Stimulated activated CD4-positive, alpha-beta T cell treated with anti-CD3 and anti-CD28 coated beads, TNF-alpha, amount 100 ng/mL, for 48 hours (primary cell): ENCODE data around the gene COQ9.
"Not testable (repeated sequence)": the region's sequence is repeated elsewhere in the genome, so short reads cannot be mapped to it uniquely, and the experiment has no call there.

ENCODE experiments used
- DNase-seq, 3 donors: peaks; one replicate each; pipeline ENCODE4 v3.0.0-alpha.2; 2020; ENCODE audit warnings: low read depth in 3 of 3

Gene COQ9, protein sequence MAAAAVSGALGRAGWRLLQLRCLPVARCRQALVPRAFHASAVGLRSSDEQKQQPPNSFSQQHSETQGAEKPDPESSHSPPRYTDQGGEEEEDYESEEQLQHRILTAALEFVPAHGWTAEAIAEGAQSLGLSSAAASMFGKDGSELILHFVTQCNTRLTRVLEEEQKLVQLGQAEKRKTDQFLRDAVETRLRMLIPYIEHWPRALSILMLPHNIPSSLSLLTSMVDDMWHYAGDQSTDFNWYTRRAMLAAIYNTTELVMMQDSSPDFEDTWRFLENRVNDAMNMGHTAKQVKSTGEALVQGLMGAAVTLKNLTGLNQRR

GRCh38 chr16:57447186-57447962 is at the start of gene COQ9, which contains the start of gene CIAPIN1:
Gene COQ9, plus strand, starts transcription at chr16:57447479. Its CDS starts 27 bp downstream, at chr16:57447506.
Gene CIAPIN1, minus strand, starts transcription at chr16:57447385. Its CDS starts 6,457 bp downstream, at chr16:57440928.
- peak; percentile 86 to 90 (median 89) for DNase-seq

- DNase-seq: not testable (repeated sequence)
Observed at GRCh38 chr16:57397493-57397892, 49.8 kb upstream of the COQ9 start.

- DNase-seq: no peak
Observed at GRCh38 chr16:57401943-57402640, 45.2 kb upstream of the COQ9 start.

DNA sequence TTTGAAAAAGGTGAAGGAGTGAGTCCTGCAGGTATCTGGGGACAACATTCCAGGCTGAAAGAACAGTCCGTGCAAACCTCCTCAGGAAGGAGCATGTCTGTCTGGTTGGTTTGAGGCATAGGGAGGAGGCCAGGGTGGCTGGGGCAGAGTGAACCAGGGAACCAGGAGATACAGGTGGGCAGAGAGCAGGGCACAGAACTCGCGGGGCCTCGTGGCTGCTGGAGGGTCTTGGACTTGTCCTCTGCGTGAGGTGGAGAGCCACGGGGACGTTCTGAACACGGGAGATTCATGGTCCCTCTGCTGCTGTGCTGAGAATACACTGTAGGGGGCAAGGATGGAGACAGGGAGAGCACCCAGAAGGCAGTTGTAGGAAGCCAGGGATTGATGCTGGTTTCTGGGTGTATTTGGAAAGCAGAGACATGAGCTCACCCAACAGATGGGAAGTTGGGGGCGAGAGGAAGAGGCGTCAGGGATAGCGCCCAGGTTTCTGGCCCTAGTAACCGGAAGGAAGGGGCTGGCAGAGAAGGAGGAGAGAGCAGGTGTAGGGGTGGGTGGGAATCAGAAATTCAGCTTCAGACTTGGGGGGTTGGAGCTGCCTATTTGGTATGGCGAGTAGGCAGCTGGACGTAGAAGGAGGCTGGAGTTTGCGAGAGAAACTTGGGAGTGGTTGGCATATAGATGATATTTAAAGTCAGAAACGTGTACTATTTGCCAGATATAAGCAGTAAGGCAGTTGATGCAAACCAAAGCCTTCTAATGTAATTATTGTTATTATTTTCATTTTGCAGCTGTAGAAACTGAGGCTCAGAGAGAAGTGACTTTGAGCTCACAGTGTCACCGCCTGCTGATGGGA is 43.1 kb upstream of the COQ9 start, which contains the start of gene CCL17:
CCL17 (plus strand) TSS at position 803 of the 853 bp plus-strand sequence. CDS start 9,166 bp downstream, outside the sequence.
- DNase-seq: no peak

- DNase-seq: no peak
Observed at GRCh38 chr16:57405097-57405496, 42.2 kb upstream of the COQ9 start.

GRCh38 chr16:57406881-57407280 is 40.4 kb upstream of the COQ9 start:
- DNase-seq: no peak

- no peak for DNase-seq
Observed at GRCh38 chr16:57407521-57408353, 39.5 kb upstream of the COQ9 start.

DNA sequence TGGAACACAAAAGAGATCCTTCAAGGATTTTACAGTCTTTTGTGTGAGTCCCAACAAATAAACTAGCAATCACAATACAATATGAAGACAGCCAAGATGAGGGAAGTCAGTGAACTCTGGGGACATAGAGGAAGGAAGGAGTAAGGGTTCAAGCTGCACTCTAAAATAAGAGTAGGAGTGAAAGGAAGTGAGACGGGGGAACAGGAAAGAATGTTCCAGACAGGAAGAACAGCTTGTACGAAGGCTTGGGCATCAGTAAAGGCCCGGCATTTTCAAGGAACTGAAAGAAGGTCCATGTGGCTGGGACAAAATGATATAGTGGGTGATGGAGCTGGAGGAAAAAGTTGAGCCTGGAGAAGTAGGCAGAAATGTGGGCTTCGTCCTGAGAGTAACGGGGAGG is 38.2 kb upstream of the COQ9 start:
- DNase-seq: no peak

- DNase-seq: no peak
Observed at GRCh38 chr16:57409870-57410587, 37.2 kb upstream of the COQ9 start.

DNA sequence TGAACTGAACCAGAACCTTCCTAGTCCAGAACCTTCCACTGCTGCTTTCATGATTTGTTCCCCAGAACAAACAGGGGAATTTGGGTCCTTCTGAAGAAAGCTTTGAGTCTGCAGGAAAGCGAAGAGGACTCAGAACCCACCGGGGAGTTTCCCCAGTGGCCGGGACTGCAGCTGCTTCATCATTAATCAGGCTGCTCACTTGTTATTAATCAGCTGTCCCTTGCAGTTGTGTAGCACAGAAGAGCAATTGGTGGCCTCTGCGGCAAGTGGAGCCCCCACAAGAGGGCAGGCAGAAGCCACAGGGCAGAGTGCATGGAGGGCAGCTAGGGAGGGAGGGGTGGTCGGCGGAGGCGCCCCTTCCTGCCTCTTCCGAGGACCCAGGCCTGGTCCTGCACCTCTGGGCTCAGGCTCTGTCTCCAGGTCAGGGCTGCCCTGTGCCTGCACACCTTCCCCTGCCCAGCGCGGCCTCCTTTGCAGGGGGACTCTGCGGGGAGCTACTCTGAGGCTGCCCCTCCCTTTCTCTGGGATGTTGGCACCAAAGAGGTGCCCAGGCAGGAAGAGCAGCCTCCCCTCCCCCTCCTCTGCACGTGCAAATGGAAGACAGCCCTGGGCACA is 35.8 kb upstream of the COQ9 start:
- no peak for DNase-seq

- DNase-seq: no peak
Observed at GRCh38 chr16:57412584-57412983, 34.7 kb upstream of the COQ9 start.

- DNase-seq: no peak
Observed at GRCh38 chr16:57413301-57413730, 34.0 kb upstream of the COQ9 start.

GRCh38 chr16:57413733-57414132 is 33.5 kb upstream of the COQ9 start:
- DNase-seq: no peak

GRCh38 chr16:57416084-57416483 is 31.2 kb upstream of the COQ9 start:
- DNase-seq: no peak

DNA sequence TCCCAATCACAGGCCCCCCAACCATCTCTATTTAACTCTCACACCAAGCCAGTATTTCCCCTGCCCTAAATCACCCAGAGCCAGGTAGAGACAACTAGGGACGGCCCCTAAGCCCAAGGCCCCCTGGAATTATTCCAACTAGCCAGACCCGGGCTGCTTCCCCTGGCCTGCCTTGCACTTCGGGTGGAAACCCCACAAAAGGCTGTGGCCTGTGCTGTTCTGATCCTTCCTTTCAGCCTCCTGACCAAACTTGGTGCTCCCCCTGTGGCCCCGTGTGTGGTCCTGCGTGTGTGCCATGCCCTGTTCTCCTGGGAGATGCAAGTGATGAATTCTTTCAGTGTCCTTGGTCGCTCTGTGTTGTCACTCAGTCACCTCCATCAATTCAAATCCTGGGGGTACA is 27.8 kb upstream of the COQ9 start:
- DNase-seq: no peak

DNA sequence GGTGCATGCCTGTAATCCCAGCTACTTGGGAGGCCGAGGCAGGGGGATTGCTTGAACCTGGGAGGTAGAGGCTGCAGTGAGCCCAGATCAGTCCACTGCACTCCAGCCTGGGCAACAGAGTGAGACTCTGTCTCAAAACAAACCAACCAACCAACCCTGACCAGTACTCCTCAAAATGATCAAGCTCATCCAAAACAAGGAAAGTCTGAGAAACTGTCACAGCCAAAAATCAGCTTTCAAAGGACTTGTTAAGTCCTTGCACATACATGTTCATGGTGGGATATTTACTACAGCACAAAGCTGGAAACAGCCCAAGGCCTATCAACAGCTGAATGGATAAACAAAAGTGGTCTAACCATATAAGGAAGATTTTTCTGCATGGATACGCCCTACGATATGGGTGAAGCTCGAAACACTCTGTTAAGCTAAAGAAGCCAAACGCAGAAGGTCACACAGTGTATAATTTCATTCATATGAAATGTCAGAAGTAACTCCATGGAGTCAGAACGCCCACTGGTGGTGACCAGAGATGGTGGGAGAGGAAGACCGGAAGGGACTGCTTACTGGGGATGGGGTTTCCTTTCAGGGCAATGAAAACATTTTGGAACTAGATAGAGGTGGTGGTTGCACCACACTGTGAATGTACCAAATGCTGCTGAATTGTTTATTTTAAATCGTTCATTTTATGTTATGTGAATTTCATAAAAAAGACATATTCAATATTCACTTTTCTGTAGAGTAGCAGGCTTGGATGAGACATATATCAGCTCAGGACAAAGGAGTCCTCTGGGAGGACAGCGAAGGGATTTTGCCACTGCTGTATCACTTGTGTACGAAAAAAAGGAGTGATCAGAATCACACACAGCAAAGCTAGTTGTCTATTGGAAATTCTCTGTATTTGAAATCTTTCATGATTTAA is 25.0 kb upstream of the COQ9 start:
- no peak for DNase-seq

DNA sequence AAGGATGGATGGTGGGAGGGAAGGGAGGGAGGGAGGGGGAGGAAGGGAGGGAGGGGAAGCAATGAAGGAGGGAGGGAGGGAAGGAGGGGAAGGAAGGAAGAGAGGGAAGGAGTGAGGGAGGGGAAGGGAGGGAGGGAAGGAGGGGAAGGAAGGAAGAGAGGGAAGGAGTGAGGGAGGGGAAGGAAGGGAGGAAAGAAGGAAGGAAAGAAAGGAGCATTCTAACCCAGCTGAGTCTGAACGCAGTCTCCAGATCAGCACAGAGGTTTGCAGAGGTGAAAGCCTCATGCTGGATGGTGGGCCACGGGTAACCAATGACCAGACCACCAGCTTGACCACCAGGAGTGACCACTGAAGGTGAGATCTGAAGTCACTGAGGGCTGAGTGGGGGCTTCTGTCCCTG is 24.1 kb upstream of the COQ9 start:
- DNase-seq: no peak

- DNase-seq: no peak
Observed at GRCh38 chr16:57424583-57424982, 22.7 kb upstream of the COQ9 start.
